GM12873 (cell line): Measurements from ENCODE around the gene MAP1B.

Experiments used
- CTCF ChIP-seq: IDR thresholded peaks from 2 replicates; pipeline ENCODE4 v1.5.1; 2012; ENCODE audit warnings: low read depth, mild to moderate bottlenecking, moderate library complexity, low read length, control low read depth; ENCODE audit not compliant: insufficient read depth; ENCODE audit errors: missing control alignments

Gene MAP1B

DNA sequence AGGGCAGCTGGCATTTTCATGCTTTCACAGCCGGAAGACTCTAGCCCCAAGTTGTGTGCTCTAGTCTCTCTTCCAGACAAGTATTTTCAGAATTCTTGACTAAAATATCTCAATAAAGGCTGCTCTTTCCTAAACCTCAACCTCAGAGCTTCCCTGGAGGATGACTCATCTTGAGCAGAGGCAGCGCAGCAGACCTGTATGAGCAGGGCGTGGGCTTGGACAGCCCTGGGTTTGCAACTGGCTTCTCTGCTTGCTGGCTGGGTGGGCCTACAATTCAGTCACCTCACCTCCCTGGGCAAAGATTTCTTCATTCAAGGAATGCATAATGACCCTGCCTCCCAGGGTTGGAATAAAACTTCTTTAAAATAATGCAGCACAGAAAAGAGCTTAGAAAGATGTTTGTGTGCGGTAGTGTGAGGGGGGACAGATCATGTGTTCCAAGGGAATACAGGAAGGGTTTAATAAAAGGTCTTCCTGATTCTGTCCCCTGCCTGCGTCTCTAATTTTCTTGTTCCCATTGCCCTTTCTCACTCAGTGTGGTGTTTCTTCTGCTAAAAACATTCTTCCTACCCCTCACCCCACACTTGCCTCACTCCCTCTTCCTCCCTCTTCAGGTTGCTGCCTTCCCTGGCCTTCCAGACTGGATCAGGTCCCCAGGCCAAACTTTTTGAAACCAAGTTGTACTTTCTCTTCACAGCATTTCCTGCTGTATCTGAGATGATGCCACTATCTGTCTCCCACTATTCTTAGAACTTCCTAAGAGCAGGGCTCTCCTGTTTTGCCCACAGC lies 39.4 kb upstream of the MAP1B start:
- no peak for TF ChIP-seq CTCF

DNA sequence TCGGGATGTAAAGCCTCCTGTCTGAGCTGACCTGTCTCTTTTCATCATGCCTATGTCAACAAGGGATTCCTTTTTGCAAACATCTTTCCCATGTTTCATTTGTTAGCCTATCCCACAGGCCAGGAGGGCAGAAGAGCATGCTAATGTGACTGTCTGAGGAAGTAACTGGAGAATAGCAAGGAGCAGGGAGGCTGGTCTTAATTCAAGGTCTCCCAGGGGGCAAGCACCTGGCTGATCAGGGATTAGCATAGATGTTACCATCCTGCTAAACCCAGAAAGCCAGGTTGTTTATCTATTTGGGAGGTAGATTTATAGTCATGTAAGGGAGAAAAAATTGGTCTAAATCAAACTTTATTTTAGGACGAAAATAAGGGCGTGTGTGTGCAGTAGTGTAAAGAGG lies 36.7 kb upstream of the MAP1B start:
- TF ChIP-seq CTCF, result no peak

- no peak for TF ChIP-seq CTCF
These were observed 35.4 kb upstream of the MAP1B start for GRCh38 chr5:72071906-72072305.

- no peak for TF ChIP-seq CTCF
These were observed 33.0 kb upstream of the MAP1B start for GRCh38 chr5:72074251-72074650.

- TF ChIP-seq CTCF, result no peak
These were observed 31.8 kb upstream of the MAP1B start for GRCh38 chr5:72075461-72075860.

GRCh38 chr5:72076621-72077300 lies 30.5 kb upstream of the MAP1B start:
- no peak for TF ChIP-seq CTCF

DNA sequence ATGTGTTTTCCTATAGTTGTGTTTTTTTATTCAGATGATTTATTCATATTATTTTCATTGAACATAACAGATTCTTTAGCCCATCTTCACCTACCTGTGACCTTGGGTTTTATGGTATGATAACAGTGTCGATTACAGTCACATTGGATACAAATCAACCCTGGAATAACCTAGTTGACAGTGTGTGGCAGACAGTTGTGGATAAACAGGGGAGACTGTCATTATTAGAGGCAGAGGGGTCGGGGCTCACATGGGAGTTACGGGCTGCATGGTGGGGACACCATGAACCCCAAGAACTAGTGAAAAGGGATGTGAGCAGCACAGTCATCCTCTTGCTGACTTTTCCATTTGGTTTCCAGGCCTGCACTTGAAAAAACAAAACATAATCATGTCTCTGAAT lies 29.9 kb upstream of the MAP1B start:
- no peak for TF ChIP-seq CTCF
